ENCODE measurements around the gene PARP3. TPM values are rescaled to one million over a fixed set of nuclear protein-coding genes. Genes with fewer than 3 reads are reported as not detected.
"Not testable (repeated sequence)": the region's sequence is repeated elsewhere in the genome, so short reads cannot be mapped to it uniquely, and the experiment has no call there.

The PARP3 gene
- total RNA-seq, 3 donors from 2014 or later (not counting 1 experiment from before 2014, with no cell fraction given), result 4.6 to 7.4 (median 5.6) TPM

DNA sequence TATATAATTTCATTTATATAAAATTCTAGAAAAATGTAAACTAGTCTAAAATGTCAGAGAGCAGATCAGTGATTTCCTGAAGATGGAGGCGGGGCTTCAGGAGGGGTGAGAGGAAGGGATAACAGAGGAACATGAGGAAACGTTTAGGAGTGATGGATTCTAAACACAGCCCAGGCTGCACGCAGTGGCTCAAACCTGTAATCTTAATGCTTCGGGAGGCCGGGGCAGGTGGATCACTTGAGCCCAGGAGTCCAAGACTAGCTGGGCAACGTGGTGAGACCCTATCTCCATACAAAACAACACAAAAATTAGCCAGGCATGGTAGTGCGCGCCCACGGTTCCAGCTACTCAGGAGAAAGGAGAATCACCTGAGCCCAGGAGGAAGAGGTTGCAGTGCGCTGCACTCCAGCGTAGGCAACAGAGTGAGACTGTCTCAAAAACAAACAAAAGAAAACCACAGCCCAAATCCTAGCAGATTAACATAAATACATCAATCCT is 21.0 kb upstream of the PARP3 start:
- Histone ChIP-seq H3K9me3 (ENCODE audit: control insufficient read depth, insufficient read depth, low read length) (no peaks in the 10 kb centered on the region), H3K36me3 (ENCODE audit: control insufficient read depth, insufficient read depth, low read length) (no peaks in the 10 kb centered on the region), H3K27me3 (ENCODE audit: control insufficient read depth, insufficient read depth, low read length) (no peaks in the 10 kb centered on the region), H3K4me3 (ENCODE audit: low read length) (no peak overlapping the region), H3K27ac (ENCODE audit: low read length) (no peak overlapping the region), H3K4me1 (ENCODE audit: control insufficient read depth, insufficient read depth, low read length) (no peaks in the 10 kb centered on the region)
- no peak for TF ChIP-seq CTCF (IDR thresholded peaks at IDR 0.05)
- Mint-ChIP-seq H3K27ac (no peak overlapping the region), H3K27me3 (ENCODE audit: low read depth in 2 of 2) (peaks cover 12 to 27% of the 10 kb centered on the region in 2 donors), H3K9me3 (no peaks in the 10 kb centered on the region), H3K36me3 (no peaks in the 10 kb centered on the region), H3K4me1 (no peaks in the 10 kb centered on the region), H3K4me3 (no peak overlapping the region)
- no peak for DNase-seq
- WGBS (ENCODE audit: insufficient coverage), result 85% methylated on average over 11 of the region's 11 CpGs
- ATAC-seq, result no peak
- intact Hi-C loops (cut with micrococcal nuclease), result no loop called here

- DNase-seq (no peak), ATAC-seq (no peak)
- no peak for TF ChIP-seq CTCF (IDR thresholded peaks at IDR 0.05)
- Mint-ChIP-seq H3K27me3 (ENCODE audit: low read depth in 2 of 2) (peaks cover 1 to 2% of the 10 kb centered on the region in 2 donors), H3K4me3 (no peak overlapping the region), H3K9me3 (no peaks in the 10 kb centered on the region), H3K36me3 (no peaks in the 10 kb centered on the region), H3K27ac (no peak overlapping the region), H3K4me1 (no peaks in the 10 kb centered on the region)
- 93% methylated on average over 4 of the region's 5 CpGs for WGBS (ENCODE audit: insufficient coverage)
- Histone ChIP-seq H3K27me3 (ENCODE audit: control insufficient read depth, insufficient read depth, low read length) (no peaks in the 10 kb centered on the region), H3K9me3 (ENCODE audit: control insufficient read depth, insufficient read depth, low read length) (no peaks in the 10 kb centered on the region), H3K36me3 (ENCODE audit: control insufficient read depth, insufficient read depth, low read length) (no peaks in the 10 kb centered on the region), H3K4me1 (ENCODE audit: control insufficient read depth, insufficient read depth, low read length) (no peaks in the 10 kb centered on the region), H3K27ac (ENCODE audit: low read length) (no peak overlapping the region), H3K4me3 (ENCODE audit: low read length) (no peak overlapping the region)
- intact Hi-C loops (cut with micrococcal nuclease), result no loop called here
Observed at GRCh38 chr3:51927061-51927977, 14.8 kb upstream of the PARP3 start.

GRCh38 chr3:51928438-51928837 is 13.7 kb upstream of the PARP3 start:
- Mint-ChIP-seq H3K9me3 (no peaks in the 10 kb centered on the region), H3K27ac (no peak overlapping the region), H3K36me3 (no peaks in the 10 kb centered on the region), H3K4me1 (no peaks in the 10 kb centered on the region), H3K27me3 (ENCODE audit: low read depth in 2 of 2) (no peaks in the 10 kb centered on the region), H3K4me3 (no peak overlapping the region)
- Histone ChIP-seq H3K4me1 (ENCODE audit: control insufficient read depth, insufficient read depth, low read length) (no peaks in the 10 kb centered on the region), H3K27ac (ENCODE audit: low read length) (no peak overlapping the region), H3K36me3 (ENCODE audit: control insufficient read depth, insufficient read depth, low read length) (peaks cover 7% of the 10 kb centered on the region), H3K9me3 (ENCODE audit: control insufficient read depth, insufficient read depth, low read length) (no peaks in the 10 kb centered on the region), H3K27me3 (ENCODE audit: control insufficient read depth, insufficient read depth, low read length) (no peaks in the 10 kb centered on the region), H3K4me3 (ENCODE audit: low read length) (no peak overlapping the region)
- WGBS (ENCODE audit: insufficient coverage), result 94% methylated on average over 7 of the region's 7 CpGs
- intact Hi-C loops (cut with micrococcal nuclease), result no loop called here
- no peak for TF ChIP-seq CTCF (IDR thresholded peaks at IDR 0.05)
- DNase-seq (no peak), ATAC-seq (no peak)

GRCh38 chr3:51928981-51929380 is 13.2 kb upstream of the PARP3 start:
- intact Hi-C loops (cut with micrococcal nuclease); H3K36me3 Mint-ChIP-seq; H3K4me1 ChIP-seq (ENCODE audit: control insufficient read depth, insufficient read depth, low read length); H3K9me3 Mint-ChIP-seq; ATAC-seq; H3K27ac Mint-ChIP-seq; H3K27me3 Mint-ChIP-seq (ENCODE audit: low read depth in 2 of 2); H3K4me3 ChIP-seq (ENCODE audit: low read length); H3K9me3 ChIP-seq (ENCODE audit: control insufficient read depth, insufficient read depth, low read length); H3K27ac ChIP-seq (ENCODE audit: low read length); H3K4me3 Mint-ChIP-seq; H3K4me1 Mint-ChIP-seq; H3K27me3 ChIP-seq (ENCODE audit: control insufficient read depth, insufficient read depth, low read length); DNase-seq: not testable (repeated sequence)
- peaks cover 12% of the 10 kb centered on the region for H3K36me3 ChIP-seq (ENCODE audit: control insufficient read depth, insufficient read depth, low read length)
- WGBS (ENCODE audit: insufficient coverage), result 86% methylated on average over 3 of the region's 3 CpGs
